ENCODE data around the gene PCLAF.
"Not testable (repeated sequence)": the region's sequence is repeated elsewhere in the genome, so short reads cannot be mapped to it uniquely, and the experiment has no call there.

The PCLAF gene

GRCh38 chr15:64355944-64356709, 25.1 kb downstream of the PCLAF start, which contains the start of gene CSNK1G1:
CSNK1G1 (minus strand) TSS chr15:64356173; CDS start chr15:64300499, 55,674 bp downstream.
- TF ChIP-seq TAF1 (IDR thresholded peaks at IDR 0.05; ENCODE audit: borderline replicate concordance, low read depth, low read length): no peak
- TF ChIP-seq POLR2AphosphoS5 (IDR thresholded peaks at IDR 0.05; ENCODE audit: low read depth, low read length): peak; percentile 27
- peak; percentile 52; the same call in 1 of the 2 replicates for TF ChIP-seq POLR2A (IDR thresholded peaks at IDR 0.05; ENCODE audit: low read depth, low read length)
- FAIRE-seq: peak; percentile 96
- DNase-seq (ENCODE audit: insufficient read length): peak; percentile 72

DNA sequence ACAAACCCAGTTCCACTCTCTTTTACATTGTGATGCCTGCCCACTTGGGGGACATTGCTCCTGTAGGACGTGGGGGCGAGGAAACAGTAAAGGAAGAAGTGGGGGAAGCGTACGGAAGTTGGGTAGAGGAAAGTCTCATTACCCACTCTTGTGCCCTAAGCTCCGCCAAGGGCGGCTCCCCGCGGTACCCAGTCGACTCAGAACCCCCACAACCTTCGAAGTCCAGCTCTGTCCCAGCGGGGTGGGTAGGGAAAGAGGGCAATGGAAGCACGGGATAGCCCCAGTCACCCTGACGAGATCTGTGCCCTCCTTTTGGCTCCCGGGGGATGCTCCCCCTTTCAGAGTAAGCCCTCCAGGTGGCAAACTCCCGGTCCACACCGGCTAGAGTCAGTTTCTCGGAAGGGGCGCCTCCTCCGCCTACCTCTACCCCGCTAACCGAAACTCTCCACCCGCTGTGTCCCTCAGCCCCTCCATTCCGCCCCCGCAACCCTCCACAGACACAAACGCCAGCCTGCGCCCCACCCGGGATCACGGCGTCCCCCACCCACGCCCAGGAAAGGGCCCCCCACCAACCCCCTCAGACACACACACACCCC, 25.8 kb downstream of the PCLAF start:
- TF ChIP-seq POLR2A (IDR thresholded peaks at IDR 0.05; ENCODE audit: low read depth, low read length) (no peak), TAF1 (IDR thresholded peaks at IDR 0.05; ENCODE audit: borderline replicate concordance, low read depth, low read length) (no peak), POLR2AphosphoS5 (IDR thresholded peaks at IDR 0.05; ENCODE audit: low read depth, low read length) (no peak)
- FAIRE-seq: no peak
- no peak for DNase-seq (ENCODE audit: insufficient read length)

DNA sequence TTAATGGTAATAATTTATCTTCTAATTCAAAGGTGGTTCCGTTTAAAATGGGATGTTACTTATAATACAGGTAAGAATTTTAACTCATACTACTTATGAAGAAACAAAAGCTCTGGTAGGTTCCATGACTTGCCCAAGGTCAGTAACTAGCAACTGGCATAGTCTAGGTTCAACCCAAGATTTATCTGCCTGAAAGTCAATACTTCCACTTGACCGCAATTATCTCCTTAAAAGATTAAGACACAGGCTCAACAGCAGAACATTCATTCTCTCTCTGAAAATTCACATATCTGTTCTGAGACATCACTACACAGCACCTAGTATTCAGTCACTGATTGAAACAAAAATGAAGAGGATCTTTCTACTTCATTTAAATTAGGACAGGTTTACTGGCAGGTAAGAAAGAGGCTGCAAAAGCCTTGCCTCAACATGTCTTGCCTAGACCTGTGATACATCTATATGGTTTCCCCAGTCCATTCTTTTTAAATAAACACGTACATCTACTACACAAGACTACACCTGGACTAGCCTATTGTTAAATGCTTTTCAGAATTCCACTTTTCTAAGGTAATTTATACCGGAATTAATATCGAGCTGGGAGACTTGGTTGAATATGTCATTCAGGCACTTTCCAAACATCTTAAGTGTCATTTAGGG, 26.4 kb downstream of the PCLAF start:
- TF ChIP-seq POLR2AphosphoS5 (IDR thresholded peaks at IDR 0.05; ENCODE audit: low read depth, low read length): no peak
- TF ChIP-seq POLR2A (IDR thresholded peaks at IDR 0.05; ENCODE audit: low read depth, low read length): no peak
- TF ChIP-seq TAF1 (IDR thresholded peaks at IDR 0.05; ENCODE audit: borderline replicate concordance, low read depth, low read length): no peak
- FAIRE-seq (no peak), DNase-seq (ENCODE audit: insufficient read length) (no peak)

- no peak for FAIRE-seq
- TF ChIP-seq POLR2A (IDR thresholded peaks at IDR 0.05; ENCODE audit: low read depth, low read length) (no peak), POLR2AphosphoS5 (IDR thresholded peaks at IDR 0.05; ENCODE audit: low read depth, low read length) (no peak), TAF1 (IDR thresholded peaks at IDR 0.05; ENCODE audit: borderline replicate concordance, low read depth, low read length) (no peak)
Measured at GRCh38 chr15:64351265-64351664, 30.0 kb downstream of the PCLAF start.

GRCh38 chr15:64349375-64349774, 31.9 kb downstream of the PCLAF start:
- DNase-seq (ENCODE audit: insufficient read length): no peak
- TF ChIP-seq TAF1 (IDR thresholded peaks at IDR 0.05; ENCODE audit: borderline replicate concordance, low read depth, low read length) (no peak), POLR2A (IDR thresholded peaks at IDR 0.05; ENCODE audit: low read depth, low read length) (no peak), POLR2AphosphoS5 (IDR thresholded peaks at IDR 0.05; ENCODE audit: low read depth, low read length) (no peak)
- no peak for FAIRE-seq

More at GRCh38 chr15:64351265-64351664, 30.0 kb downstream of the PCLAF start:
- no peak for DNase-seq (ENCODE audit: insufficient read length)

DNA sequence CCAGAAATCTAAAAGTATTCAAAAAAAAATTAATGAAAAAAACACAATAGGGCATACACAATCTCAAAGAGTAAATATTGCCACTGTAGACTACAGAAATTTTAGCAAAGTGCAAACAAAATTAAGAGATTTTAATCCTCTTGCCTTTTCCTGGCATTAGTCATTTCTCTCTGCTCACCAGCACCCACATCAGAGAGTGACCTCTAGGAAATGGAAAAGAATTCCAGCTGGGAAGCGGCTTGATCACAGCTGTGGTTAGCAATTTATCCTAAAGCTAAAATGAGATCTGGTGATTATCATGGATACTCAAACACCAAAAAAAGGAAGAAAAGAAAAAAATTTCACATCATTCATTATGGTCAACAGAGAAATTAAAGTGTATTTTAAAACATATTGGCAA, 32.8 kb downstream of the PCLAF start:
- no peak for DNase-seq (ENCODE audit: insufficient read length)
- no peak for FAIRE-seq
- TF ChIP-seq POLR2AphosphoS5 (IDR thresholded peaks at IDR 0.05; ENCODE audit: low read depth, low read length) (no peak), POLR2A (IDR thresholded peaks at IDR 0.05; ENCODE audit: low read depth, low read length) (no peak), TAF1 (IDR thresholded peaks at IDR 0.05; ENCODE audit: borderline replicate concordance, low read depth, low read length) (no peak)

DNA sequence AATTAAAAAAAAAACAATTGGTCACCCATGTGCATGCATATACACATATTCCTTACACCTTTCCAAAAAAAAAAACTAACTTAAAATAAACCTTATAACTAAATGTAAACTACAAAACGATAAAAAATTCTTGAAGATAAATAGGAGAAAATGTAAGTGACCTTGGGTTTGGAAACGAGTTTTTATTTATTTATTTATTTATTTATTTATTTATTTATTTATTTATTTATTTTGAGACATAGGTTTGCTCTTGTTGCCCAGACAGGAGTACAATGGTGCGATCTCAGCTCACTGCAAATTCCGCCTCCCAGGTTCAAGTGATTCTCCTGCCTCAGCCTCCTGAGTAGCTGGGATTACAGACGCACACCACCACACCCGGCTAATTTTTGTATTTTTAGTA, 35.0 kb downstream of the PCLAF start:
- not testable (repeated sequence) for DNase-seq (ENCODE audit: insufficient read length); FAIRE-seq

DNA sequence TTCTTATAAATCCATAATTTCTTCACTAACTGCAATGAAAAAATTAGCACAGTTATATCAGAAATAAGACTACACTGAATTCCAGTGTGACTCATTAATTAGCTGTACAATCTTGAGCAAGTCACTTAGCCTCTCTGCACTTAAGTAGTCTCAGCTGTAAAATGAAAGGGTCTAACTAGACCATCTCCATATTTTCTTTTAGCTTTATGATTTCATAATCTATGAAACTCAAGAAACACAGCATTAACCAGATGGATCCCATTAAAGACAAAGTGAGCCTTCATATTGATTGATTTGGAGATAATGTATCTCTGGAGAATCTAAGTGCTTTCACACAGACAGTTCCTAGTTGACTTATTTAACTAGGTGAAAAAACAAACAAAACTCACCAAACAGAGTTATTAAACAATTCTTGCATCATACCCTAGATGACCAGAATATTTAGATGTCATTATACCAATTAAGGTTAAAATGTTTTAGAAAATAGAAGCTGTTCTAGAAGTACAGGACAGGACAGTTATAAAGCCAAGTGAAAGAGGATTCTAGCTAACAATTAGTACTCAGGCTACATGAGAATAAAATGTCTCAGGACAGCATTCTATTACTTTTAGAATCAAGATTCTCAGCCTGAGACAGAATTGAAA, 36.5 kb downstream of the PCLAF start:
- DNase-seq (ENCODE audit: insufficient read length) (no peak), FAIRE-seq (no peak)
- no peak for TF ChIP-seq POLR2A (IDR thresholded peaks at IDR 0.05; ENCODE audit: low read depth, low read length)
- TF ChIP-seq TAF1 (IDR thresholded peaks at IDR 0.05; ENCODE audit: borderline replicate concordance, low read depth, low read length): no peak

- TF ChIP-seq POLR2A (IDR thresholded peaks at IDR 0.05; ENCODE audit: low read depth, low read length): no peak
- no peak for TF ChIP-seq POLR2AphosphoS5 (IDR thresholded peaks at IDR 0.05; ENCODE audit: low read depth, low read length)
- no peak for TF ChIP-seq TAF1 (IDR thresholded peaks at IDR 0.05; ENCODE audit: borderline replicate concordance, low read depth, low read length)
- FAIRE-seq: no peak
- no peak for DNase-seq (ENCODE audit: insufficient read length)
Measured at GRCh38 chr15:64343841-64344240, 37.4 kb downstream of the PCLAF start.

- no peak for TF ChIP-seq POLR2A (IDR thresholded peaks at IDR 0.05; ENCODE audit: low read depth, low read length)
- TF ChIP-seq POLR2AphosphoS5 (IDR thresholded peaks at IDR 0.05; ENCODE audit: low read depth, low read length): no peak
- no peak for TF ChIP-seq TAF1 (IDR thresholded peaks at IDR 0.05; ENCODE audit: borderline replicate concordance, low read depth, low read length)
- no peak for FAIRE-seq
Measured at GRCh38 chr15:64343222-64343621, 38.0 kb downstream of the PCLAF start.

DNA sequence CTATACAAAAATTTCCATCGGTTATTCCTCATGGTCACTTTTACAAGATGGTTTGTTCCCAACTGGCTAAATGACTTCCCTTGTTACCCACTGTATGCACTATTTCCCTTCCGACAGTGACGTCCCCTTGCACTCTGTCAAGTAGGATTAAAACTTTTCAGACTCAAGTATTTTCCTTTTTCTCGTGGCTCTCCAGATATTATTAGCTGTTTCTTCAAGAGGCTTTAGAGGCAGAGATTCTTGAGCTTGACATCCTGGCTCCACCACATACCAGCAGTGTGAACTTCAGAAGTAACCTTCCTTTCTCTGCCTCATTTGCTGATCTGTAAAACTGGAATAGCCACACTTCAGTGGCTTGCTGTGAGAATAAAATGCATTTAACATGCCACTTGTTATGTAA, 39.3 kb downstream of the PCLAF start:
- FAIRE-seq: no peak
- DNase-seq (ENCODE audit: insufficient read length): no peak

More at GRCh38 chr15:64343222-64343621, 38.0 kb downstream of the PCLAF start:
- DNase-seq (ENCODE audit: insufficient read length): no peak

More for the DNA sequence above, 39.3 kb downstream of the PCLAF start:
- TF ChIP-seq TAF1 (IDR thresholded peaks at IDR 0.05; ENCODE audit: borderline replicate concordance, low read depth, low read length): no peak
- no peak for TF ChIP-seq POLR2A (IDR thresholded peaks at IDR 0.05; ENCODE audit: low read depth, low read length)
- TF ChIP-seq POLR2AphosphoS5 (IDR thresholded peaks at IDR 0.05; ENCODE audit: low read depth, low read length): no peak

All from GM12892 (cell line).